Islet of Langerhans (tissue), 1 donor: Measurements from ENCODE around the gene GPD1L.
"Not testable (repeated sequence)": the region's sequence is repeated elsewhere in the genome, so short reads cannot be mapped to it uniquely, and the experiment has no call there.

Source experiments
- FAIRE-seq: peaks from one replicate; lab custom pipeline; 2011; peaks lifted over from hg19 to GRCh38; lab: Jason Lieb, UNC

GPD1L gene

GRCh38 chr3:32181365-32181764 is 74.9 kb downstream of the GPD1L start:
- no peak for FAIRE-seq

- no peak for FAIRE-seq
Observed at GRCh38 chr3:32181796-32182195, 75.4 kb downstream of the GPD1L start.

GRCh38 chr3:32184187-32184730 is 77.8 kb downstream of the GPD1L start:
- no peak for FAIRE-seq

GRCh38 chr3:32186097-32186496 is 79.7 kb downstream of the GPD1L start:
- FAIRE-seq: no peak

- no peak for FAIRE-seq
Observed at GRCh38 chr3:32186876-32187275, 80.5 kb downstream of the GPD1L start.

- FAIRE-seq: no peak
Observed at GRCh38 chr3:32189693-32190092, 83.3 kb downstream of the GPD1L start.

GRCh38 chr3:32190556-32190955 is 84.1 kb downstream of the GPD1L start:
- not testable (repeated sequence) for FAIRE-seq

GRCh38 chr3:32193101-32193500 is 86.7 kb downstream of the GPD1L start:
- no peak for FAIRE-seq

GRCh38 chr3:32194653-32195052 is 88.2 kb downstream of the GPD1L start:
- FAIRE-seq: no peak

GRCh38 chr3:32195995-32196540 is 89.6 kb downstream of the GPD1L start:
- FAIRE-seq: no peak

- no peak for FAIRE-seq
Observed at GRCh38 chr3:32197991-32198390, 91.6 kb downstream of the GPD1L start.

- no peak for FAIRE-seq
Observed at GRCh38 chr3:32198714-32199113, 92.3 kb downstream of the GPD1L start.

- no peak for FAIRE-seq
Observed at GRCh38 chr3:32200490-32200889, 94.1 kb downstream of the GPD1L start.

- FAIRE-seq: no peak
Observed at GRCh38 chr3:32200992-32201758, 94.8 kb downstream of the GPD1L start.

GRCh38 chr3:32202496-32202895 is 96.1 kb downstream of the GPD1L start:
- no peak for FAIRE-seq

GRCh38 chr3:32203854-32204253 is 97.4 kb downstream of the GPD1L start:
- peak; percentile 5 for FAIRE-seq

- FAIRE-seq: no peak
Observed at GRCh38 chr3:32208447-32208846, 102.0 kb downstream of the GPD1L start.

GRCh38 chr3:32215185-32215584 is 108.8 kb downstream of the GPD1L start:
- no peak for FAIRE-seq

GRCh38 chr3:32216172-32216783 is 109.9 kb downstream of the GPD1L start:
- no peak for FAIRE-seq

GRCh38 chr3:32217339-32217738 is 110.9 kb downstream of the GPD1L start:
- FAIRE-seq: no peak
